OCI-LY7 (cell line): ENCODE data around the gene MACC1. TPM values are rescaled to one million over a fixed set of nuclear protein-coding genes. Genes with fewer than 3 reads are reported as not detected.

Source experiments
- BruUV-seq: library from RNA; stranded (reverse); fragments of 400-500 nt; replicated peaks from 2 replicates; lab custom pipeline; 2021; lab: Mats Ljungman, UMichigan
- CTCF ChIA-PET: fragments of 300-600 bp; sonication (Branson Sonifier 250); formaldehyde crosslinking; loops from one replicate; lab custom pipeline; 2022; ENCODE audit warnings: antibody characterized with exemption; ENCODE audit not compliant: unreplicated experiment; lab: Charles Lee
- POLR2A ChIA-PET: fragments of 300-600 bp; sonication (Branson Sonifier 250); formaldehyde crosslinking; loops from one replicate; lab custom pipeline; 2022; ENCODE audit warnings: antibody characterized with exemption; lab: Charles Lee
- DNase-seq: peaks from one replicate; pipeline ENCODE4 v3.0.0-alpha.2; 2015; ENCODE audit warnings: low spot score
- H2AFZ ChIP-seq: fragments of 200-600 bp; sonication (generic), shearing (Covaris generic); 2 replicates; pipeline ENCODE4 v1.6.1; 2014; ENCODE audit warnings: mild to moderate bottlenecking, antibody characterized with exemption, low read length, moderate library complexity
- H3K27ac ChIP-seq: fragments of 200-600 bp; sonication (generic); 2 replicates; pipeline ENCODE4 v1.5.1; 2014; ENCODE audit warnings: mixed run types, low read depth, mild to moderate bottlenecking, moderate library complexity, low read length, inconsistent platforms; ENCODE audit not compliant: poor library complexity, severe bottlenecking
- H3K36me3 ChIP-seq: fragments of 200-600 bp; sonication (generic); 2 replicates; pipeline ENCODE4 v1.6.1; 2014; ENCODE audit warnings: mild to moderate bottlenecking, antibody characterized with exemption, low read length, moderate library complexity, mixed read lengths; ENCODE audit not compliant: insufficient read depth
- H3K4me1 ChIP-seq: fragments of 200-600 bp; sonication (generic); 2 replicates; pipeline ENCODE4 v1.5.1; 2014; ENCODE audit warnings: mild to moderate bottlenecking, low read length; ENCODE audit not compliant: insufficient read depth, poor library complexity, severe bottlenecking
- H3K4me2 ChIP-seq: fragments of 200-600 bp; sonication (generic); 2 replicates; pipeline ENCODE4 v1.6.1; 2014; ENCODE audit warnings: mild to moderate bottlenecking, low read length
- H3K4me3 ChIP-seq: fragments of 200-600 bp; sonication (generic); 2 replicates; pipeline ENCODE4 v1.5.1; 2014; ENCODE audit warnings: mild to moderate bottlenecking, low read depth, low read length; ENCODE audit not compliant: poor library complexity, severe bottlenecking
- H3K79me2 ChIP-seq: fragments of 200-600 bp; sonication (generic); 2 replicates; pipeline ENCODE4 v1.6.1; 2016; ENCODE audit warnings: low read depth, mild to moderate bottlenecking, low read length, moderate library complexity, mixed read lengths; ENCODE audit not compliant: insufficient read depth
- H3K9me2 ChIP-seq: fragments of 200-600 bp; sonication (generic); 2 replicates; pipeline ENCODE4 v1.6.1; 2016; ENCODE audit warnings: mild to moderate bottlenecking, low read length, mixed read lengths; ENCODE audit not compliant: insufficient read depth
- H3K9me3 ChIP-seq: fragments of 200-600 bp; sonication (generic); 2 replicates; pipeline ENCODE4 v1.6.1; 2014; ENCODE audit warnings: mild to moderate bottlenecking, mixed run types, low read length, mixed read lengths
- H4K20me1 ChIP-seq: fragments of 200-600 bp; sonication (generic); 2 replicates; pipeline ENCODE4 v1.6.1; 2014; ENCODE audit warnings: mild to moderate bottlenecking, antibody characterized with exemption, low read length, moderate library complexity, mixed read lengths; ENCODE audit not compliant: insufficient read depth
- EZH2phosphoT487 ChIP-seq: fragments of 200-600 bp; sonication (generic); IDR thresholded peaks from 2 replicates; pipeline ENCODE4 v1.6.1; 2018; ENCODE audit warnings: low read depth, borderline replicate concordance, mild to moderate bottlenecking, mixed run types, antibody characterized with exemption, low read length, moderate library complexity, mixed read lengths
- intact Hi-C: fragments of 100-400 bp; cut with micrococcal nuclease; formaldehyde crosslinking; loops from one replicate; pipeline ENCODE4 v1.10.0; 2022; ENCODE audit not compliant: unreplicated experiment
- total RNA-seq, 2 experiments: library from RNA; depleted of rRNA in 1 of 2; stranded (reverse); fragments of >200 nt in 1 of 2; shearing (Covaris generic) in 1 of 2; gene quantifications; 2 replicates each; pipeline ENCODE4 v1.2.3, GENCODE V29; 2014 to 2022
- TF ChIP-seq, protein P1 (sequence below): fragments of 200-600 bp; sonication (generic); conservative IDR thresholded peaks from 2 replicates; pipeline ENCODE4 v1.5.1; 2014; ENCODE audit warnings: mild to moderate bottlenecking, antibody characterized with exemption, low read length, moderate library complexity, mixed read lengths

MACC1 gene
- total RNA-seq, 2 experiments from 2014 or later, result 5.0 to 11.1 TPM

DNA sequence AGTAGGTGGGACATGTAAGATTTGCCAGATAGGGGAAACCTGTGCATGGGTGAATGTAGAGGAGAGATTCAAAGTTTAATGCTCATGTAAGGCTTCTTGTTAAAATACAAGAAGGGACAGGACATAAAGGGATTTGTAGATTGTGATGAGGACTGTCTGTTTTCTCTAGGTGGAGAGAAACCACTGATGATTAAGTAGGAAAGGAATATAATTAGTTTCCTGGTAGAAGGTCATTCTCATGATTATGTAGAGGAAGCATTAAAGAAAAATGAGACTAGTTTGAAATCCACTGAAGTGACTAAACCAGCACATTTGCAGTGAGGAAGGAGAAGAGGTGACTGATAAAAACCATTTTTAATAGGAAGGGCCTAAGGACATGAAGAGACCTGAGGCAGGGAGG lies 19.6 kb upstream of the MACC1 start:
- Histone ChIP-seq H2AFZ (no peak overlapping the region), H3K36me3 (no peaks in the 10 kb centered on the region), H3K4me3 (no peak overlapping the region), H3K9me2 (no peaks in the 10 kb centered on the region), H3K9me3 (no peaks in the 10 kb centered on the region), H3K27ac (no peak overlapping the region), H4K20me1 (no peaks in the 10 kb centered on the region), H3K79me2 (no peaks in the 10 kb centered on the region), H3K4me2 (no peak overlapping the region), H3K4me1 (no peaks in the 10 kb centered on the region)
- CTCF ChIA-PET, result no interaction called here
- no peak for DNase-seq
- intact Hi-C loops, result no loop called here
- TF ChIP-seq EZH2phosphoT487, result no peak
- TF ChIP-seq, protein P1, sequence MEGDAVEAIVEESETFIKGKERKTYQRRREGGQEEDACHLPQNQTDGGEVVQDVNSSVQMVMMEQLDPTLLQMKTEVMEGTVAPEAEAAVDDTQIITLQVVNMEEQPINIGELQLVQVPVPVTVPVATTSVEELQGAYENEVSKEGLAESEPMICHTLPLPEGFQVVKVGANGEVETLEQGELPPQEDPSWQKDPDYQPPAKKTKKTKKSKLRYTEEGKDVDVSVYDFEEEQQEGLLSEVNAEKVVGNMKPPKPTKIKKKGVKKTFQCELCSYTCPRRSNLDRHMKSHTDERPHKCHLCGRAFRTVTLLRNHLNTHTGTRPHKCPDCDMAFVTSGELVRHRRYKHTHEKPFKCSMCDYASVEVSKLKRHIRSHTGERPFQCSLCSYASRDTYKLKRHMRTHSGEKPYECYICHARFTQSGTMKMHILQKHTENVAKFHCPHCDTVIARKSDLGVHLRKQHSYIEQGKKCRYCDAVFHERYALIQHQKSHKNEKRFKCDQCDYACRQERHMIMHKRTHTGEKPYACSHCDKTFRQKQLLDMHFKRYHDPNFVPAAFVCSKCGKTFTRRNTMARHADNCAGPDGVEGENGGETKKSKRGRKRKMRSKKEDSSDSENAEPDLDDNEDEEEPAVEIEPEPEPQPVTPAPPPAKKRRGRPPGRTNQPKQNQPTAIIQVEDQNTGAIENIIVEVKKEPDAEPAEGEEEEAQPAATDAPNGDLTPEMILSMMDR, result no peak
- no TSS peak for BruUV-seq
- POLR2A ChIA-PET, result interaction anchor here (0.7 kb wide), 1 partner anchor 1147 kb away, joined by 4 read pairs; no protein-coding TSS in a partner anchor

DNA sequence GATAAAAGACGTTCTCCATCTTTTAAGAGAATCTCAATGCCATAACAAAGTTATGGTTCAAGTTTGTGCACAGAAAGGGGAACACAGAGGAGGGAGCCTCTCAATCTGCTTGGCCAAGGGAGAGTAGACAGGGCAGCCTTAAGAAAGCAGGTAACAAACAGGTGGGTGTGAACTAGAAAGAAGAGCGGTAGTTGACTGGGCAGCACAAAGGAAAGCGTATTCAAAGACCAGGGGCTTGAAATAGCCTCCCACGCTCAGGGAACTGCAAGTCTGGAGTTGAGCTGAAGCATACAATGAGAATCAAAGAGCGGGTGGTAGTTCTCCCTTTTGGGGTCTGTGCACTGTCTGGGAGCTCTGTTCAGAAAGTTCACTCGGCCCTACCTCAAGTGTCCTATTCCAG lies 18.9 kb upstream of the MACC1 start:
- Histone ChIP-seq H3K4me2 (no peak overlapping the region), H3K4me3 (no peak overlapping the region), H4K20me1 (no peaks in the 10 kb centered on the region), H3K27ac (no peak overlapping the region), H3K4me1 (no peaks in the 10 kb centered on the region), H3K36me3 (no peaks in the 10 kb centered on the region), H3K79me2 (no peaks in the 10 kb centered on the region), H2AFZ (no peak overlapping the region), H3K9me2 (no peaks in the 10 kb centered on the region), H3K9me3 (no peaks in the 10 kb centered on the region)
- no peak for TF ChIP-seq EZH2phosphoT487
- TF ChIP-seq, protein P1, result no peak
- DNase-seq, result no peak
- BruUV-seq, result no TSS peak
- CTCF ChIA-PET, result no interaction called here
- intact Hi-C loops, result no loop called here
- POLR2A ChIA-PET, result interaction anchor here (0.6 kb wide), 1 partner anchor 187 kb away, joined by 3 read pairs; no protein-coding TSS in a partner anchor

DNA sequence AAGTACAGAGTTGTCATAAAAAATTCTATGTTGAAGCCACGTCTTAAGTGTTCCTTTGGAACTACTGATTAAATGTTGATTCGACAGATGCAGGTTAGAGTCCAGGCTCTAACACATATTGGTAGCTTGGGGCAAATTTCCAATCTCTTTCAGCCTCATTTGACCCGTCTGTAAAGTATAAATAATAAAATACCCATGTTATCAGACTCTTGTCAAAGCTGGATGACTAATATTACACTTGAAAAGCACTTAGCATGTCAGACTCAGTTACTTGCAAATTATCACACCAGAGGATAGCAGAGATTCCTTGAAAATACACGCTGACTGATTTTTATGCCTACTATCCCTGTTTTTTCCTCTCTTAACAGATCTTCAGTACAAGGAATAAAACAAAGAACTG lies 18.1 kb upstream of the MACC1 start:
- TF ChIP-seq, protein P1, result no peak
- TF ChIP-seq EZH2phosphoT487, result no peak
- intact Hi-C loops, result no loop called here
- no peaks in the 10 kb centered on the region for H3K4me1 ChIP-seq
- no peaks in the 10 kb centered on the region for H3K79me2 ChIP-seq
- no TSS peak for BruUV-seq
- H3K9me2 ChIP-seq, result no peaks in the 10 kb centered on the region
- POLR2A ChIA-PET, result interaction anchor here (0.6 to 1.7 kb wide), 3 partner anchors 16 to 227 kb away, joined by 3 to 6 read pairs (median 3); no protein-coding TSS in a partner anchor
- H4K20me1 ChIP-seq, result no peaks in the 10 kb centered on the region
- no peak overlapping the region for H2AFZ ChIP-seq
- CTCF ChIA-PET, result no interaction called here
- no peaks in the 10 kb centered on the region for H3K36me3 ChIP-seq
- H3K4me3 ChIP-seq, result no peak overlapping the region
- no peak for DNase-seq
- no peak overlapping the region for H3K27ac ChIP-seq
- H3K4me2 ChIP-seq, result no peak overlapping the region
- H3K9me3 ChIP-seq, result no peaks in the 10 kb centered on the region
